Duodenal mucosa (tissue), 2 donors: ENCODE results near the gene MAP1B.

ENCODE experiments used
- H3K27ac ChIP-seq: one replicate; pipeline ENCODE4 v1.7.0; 2013; ENCODE audit warnings: low read depth, low read length
- H3K27me3 ChIP-seq, 2 donors: one replicate each; pipeline ENCODE4 v1.7.0; 2013; ENCODE audit warnings: low read length in 2 of 2, control low read depth in 1 of 2; ENCODE audit not compliant: insufficient read depth in 2 of 2, control insufficient read depth in 1 of 2
- H3K36me3 ChIP-seq, 2 donors: one replicate each; pipeline ENCODE4 v1.7.0; 2013; ENCODE audit warnings: low read length in 2 of 2, control low read depth in 1 of 2; ENCODE audit not compliant: insufficient read depth in 2 of 2, control insufficient read depth in 1 of 2
- H3K4me1 ChIP-seq, 2 donors: one replicate each; pipeline ENCODE4 v1.7.0; 2013; ENCODE audit warnings: low read length in 2 of 2, control low read depth in 1 of 2; ENCODE audit not compliant: insufficient read depth in 2 of 2, control insufficient read depth in 1 of 2
- H3K4me3 ChIP-seq, 2 donors: one replicate each; pipeline ENCODE4 v1.7.0; 2013; ENCODE audit warnings: low read length in 2 of 2, low read depth in 1 of 2
- H3K9ac ChIP-seq, 2 donors: one replicate each; pipeline ENCODE4 v1.7.0; 2013; ENCODE audit warnings: low read length in 2 of 2, low read depth in 1 of 2
- H3K9me3 ChIP-seq, 2 donors: one replicate each; pipeline ENCODE4 v1.7.0; 2013; ENCODE audit warnings: low read length in 2 of 2, control low read depth in 1 of 2; ENCODE audit not compliant: control insufficient read depth in 1 of 2

Gene MAP1B

DNA sequence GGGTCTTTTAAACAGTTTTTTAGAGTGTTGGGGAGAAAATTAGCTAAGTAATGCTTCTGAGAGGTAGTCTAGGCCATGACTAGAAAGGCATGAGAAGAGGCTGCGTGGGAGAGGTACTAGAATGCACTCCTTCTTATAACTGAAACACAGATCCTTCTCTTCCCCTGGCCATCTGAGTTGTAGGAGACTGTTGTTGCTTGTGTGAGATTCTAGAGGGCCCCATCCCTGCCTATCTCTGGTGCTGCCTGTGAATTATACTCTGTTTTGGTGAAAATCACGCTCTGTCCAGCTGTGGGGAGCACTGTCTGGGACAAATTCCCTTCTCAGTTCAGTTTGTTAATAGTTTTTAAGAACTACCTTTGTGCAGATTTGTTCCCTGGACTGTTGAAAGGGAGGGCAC, 37.5 kb downstream of the MAP1B start:
- no peak overlapping the region for H3K4me3 ChIP-seq
- H3K4me1 ChIP-seq, result no peaks in the 10 kb centered on the region
- no peaks in the 10 kb centered on the region for H3K9me3 ChIP-seq
- no peak overlapping the region for H3K9ac ChIP-seq
- H3K27me3 ChIP-seq, result no peaks in the 10 kb centered on the region
- no peaks in the 10 kb centered on the region for H3K36me3 ChIP-seq
- H3K27ac ChIP-seq, result no peak overlapping the region

DNA sequence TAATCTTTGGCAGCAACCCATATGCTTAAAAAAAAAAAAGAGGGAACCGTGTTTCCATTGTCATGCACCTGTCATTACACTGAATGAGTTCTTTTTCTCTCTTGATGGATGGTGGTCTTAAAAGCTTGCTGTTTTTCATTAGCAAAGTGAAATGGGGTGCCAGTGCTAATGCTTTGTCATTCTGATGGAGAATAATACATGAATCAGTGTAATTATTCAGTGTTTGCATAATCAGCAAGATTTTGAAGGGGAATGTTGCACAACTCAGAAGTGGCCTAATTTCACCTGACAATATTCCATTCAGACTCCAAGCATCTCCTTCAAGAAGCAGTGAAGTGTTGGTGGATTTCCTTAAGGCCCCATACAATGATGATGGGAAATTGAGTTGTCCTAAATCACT, 38.1 kb downstream of the MAP1B start:
- Histone ChIP-seq H3K27ac (no peak overlapping the region), H3K9me3 (no peaks in the 10 kb centered on the region), H3K36me3 (no peaks in the 10 kb centered on the region), H3K27me3 (no peaks in the 10 kb centered on the region), H3K4me3 (no peak overlapping the region), H3K4me1 (no peaks in the 10 kb centered on the region), H3K9ac (no peak overlapping the region)

DNA sequence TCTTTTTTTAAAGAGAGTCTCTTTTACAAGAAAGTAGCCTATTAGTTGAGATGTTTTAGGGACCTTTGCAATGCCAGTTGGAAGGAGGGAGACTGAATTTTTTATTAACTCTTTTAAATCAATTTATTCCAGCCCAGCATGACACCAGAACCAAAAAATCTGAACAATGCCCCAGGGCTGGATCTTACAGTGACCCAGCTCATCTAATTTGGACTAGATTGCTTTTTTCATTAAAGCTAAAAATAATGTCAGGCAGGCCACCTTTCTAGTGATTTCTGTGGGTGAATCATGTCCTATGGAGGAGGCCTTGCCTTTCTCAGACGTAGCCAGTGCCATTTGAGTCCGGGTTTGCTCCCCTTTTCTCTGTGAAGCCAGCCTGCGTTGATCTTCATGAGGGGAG, 38.8 kb downstream of the MAP1B start:
- H3K36me3 ChIP-seq, result no peaks in the 10 kb centered on the region
- no peak overlapping the region for H3K9ac ChIP-seq
- H3K4me1 ChIP-seq, result no peaks in the 10 kb centered on the region
- H3K27ac ChIP-seq, result no peak overlapping the region
- no peaks in the 10 kb centered on the region for H3K27me3 ChIP-seq
- no peak overlapping the region for H3K4me3 ChIP-seq
- no peaks in the 10 kb centered on the region for H3K9me3 ChIP-seq

DNA sequence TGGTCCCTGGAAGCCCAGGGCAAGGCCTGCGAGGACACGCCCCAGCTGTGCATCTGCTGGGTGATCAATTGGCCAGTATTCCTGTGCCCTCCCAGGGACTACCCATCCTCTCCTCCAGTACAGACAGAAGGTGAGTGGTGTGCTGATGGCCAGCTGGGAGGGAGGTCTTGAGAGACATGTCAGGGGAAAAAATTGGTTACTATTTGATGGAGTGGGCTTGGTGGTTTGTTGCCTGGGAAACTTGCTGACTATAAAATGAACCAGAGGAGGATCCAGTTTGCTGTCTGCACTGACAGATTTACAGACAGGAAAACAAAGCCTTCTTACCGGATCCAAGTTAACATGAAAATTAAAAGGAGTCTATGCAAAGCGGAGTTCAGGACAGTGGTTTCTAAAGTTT, 40.3 kb downstream of the MAP1B start:
- Histone ChIP-seq H3K4me3 (no peak overlapping the region), H3K27ac (no peak overlapping the region), H3K9me3 (no peaks in the 10 kb centered on the region), H3K4me1 (no peaks in the 10 kb centered on the region), H3K27me3 (no peaks in the 10 kb centered on the region), H3K9ac (no peak overlapping the region), H3K36me3 (no peaks in the 10 kb centered on the region)

DNA sequence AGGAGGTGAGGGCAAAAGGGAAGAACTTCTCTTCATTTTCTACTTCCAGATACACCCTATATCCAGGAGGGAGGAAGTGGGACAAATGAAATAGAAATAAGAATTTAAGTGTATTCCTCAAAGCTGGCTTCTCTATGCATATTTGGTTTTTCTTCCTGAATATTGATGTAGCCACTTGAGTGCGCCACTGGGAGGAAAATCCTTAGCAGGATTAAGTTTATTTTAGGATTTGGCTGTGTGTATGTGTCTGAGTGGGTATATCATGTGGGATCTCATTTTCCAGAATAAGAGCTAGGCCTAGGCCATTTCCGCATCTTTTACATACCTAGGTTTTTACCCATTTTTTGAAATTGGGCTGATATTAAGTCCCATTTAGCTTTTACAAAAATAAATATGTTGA, 42.5 kb downstream of the MAP1B start:
- H3K9ac ChIP-seq, result no peak overlapping the region
- H3K36me3 ChIP-seq, result no peaks in the 10 kb centered on the region
- H3K27ac ChIP-seq, result no peak overlapping the region
- H3K4me3 ChIP-seq, result no peak overlapping the region
- H3K4me1 ChIP-seq, result no peaks in the 10 kb centered on the region
- H3K27me3 ChIP-seq, result no peaks in the 10 kb centered on the region
- H3K9me3 ChIP-seq, result no peaks in the 10 kb centered on the region

DNA sequence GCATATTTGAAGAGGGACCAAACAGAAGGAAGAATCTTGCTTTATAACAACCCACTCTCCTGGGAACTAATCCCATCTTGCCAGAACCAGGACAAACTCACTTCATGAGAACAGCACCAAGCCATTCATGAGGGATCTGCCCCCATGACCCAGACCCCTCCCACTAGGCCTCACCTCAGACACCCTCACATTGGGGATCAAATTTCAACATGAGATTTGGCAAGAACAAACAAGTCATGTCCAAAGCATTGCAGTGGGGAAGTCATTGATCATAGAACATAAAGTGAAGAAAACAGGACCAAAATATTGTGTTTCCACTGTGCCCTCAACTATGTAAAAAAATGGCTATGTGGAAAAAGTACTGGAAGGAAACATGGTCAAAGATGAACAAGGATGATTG, 43.9 kb downstream of the MAP1B start:
- Histone ChIP-seq H3K9me3 (no peaks in the 10 kb centered on the region), H3K9ac (no peak overlapping the region), H3K36me3 (no peaks in the 10 kb centered on the region), H3K4me1 (no peaks in the 10 kb centered on the region), H3K27me3 (no peaks in the 10 kb centered on the region), H3K4me3 (no peak overlapping the region), H3K27ac (no peak overlapping the region)

DNA sequence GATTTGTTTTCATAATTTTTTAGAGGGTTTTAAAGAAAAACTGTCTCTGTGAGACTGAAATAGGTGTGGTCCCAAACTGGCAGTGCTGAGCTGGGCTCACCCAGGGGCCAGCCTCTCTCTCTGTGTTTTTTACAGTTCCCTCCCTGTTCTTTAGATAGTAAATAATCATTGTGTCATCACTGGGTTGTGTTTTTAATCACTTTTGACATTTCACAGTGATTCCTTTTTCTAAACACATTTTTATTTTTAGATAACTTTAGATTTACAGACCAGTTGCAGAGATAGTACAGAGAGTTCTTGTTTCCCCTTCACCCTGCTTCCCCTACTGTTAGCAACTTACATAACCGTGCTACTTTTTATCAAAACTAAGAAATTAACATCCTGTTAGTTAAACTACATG, 44.4 kb downstream of the MAP1B start:
- Histone ChIP-seq H3K27me3 (no peaks in the 10 kb centered on the region), H3K9ac (no peak overlapping the region), H3K4me3 (no peak overlapping the region), H3K27ac (no peak overlapping the region), H3K4me1 (no peaks in the 10 kb centered on the region), H3K36me3 (no peaks in the 10 kb centered on the region), H3K9me3 (no peaks in the 10 kb centered on the region)

DNA sequence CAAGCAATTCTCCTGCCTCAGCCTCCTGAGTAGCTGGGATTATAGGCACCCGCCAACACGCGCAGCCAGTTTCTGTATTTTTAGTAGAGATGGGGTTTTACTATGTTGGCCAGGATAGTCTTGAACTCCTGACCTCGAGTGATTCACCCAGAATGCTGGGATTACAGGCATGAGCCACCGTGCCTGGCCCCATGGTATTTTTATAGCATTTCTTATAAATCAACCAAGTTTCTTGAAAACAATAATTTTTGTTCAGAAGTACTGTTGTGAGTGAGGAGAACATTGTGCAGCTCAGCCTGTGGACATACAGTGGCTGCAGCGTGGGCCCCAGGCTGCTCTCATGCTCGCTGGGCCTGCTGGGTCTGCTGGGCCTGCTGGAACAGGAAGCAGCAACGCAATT, 45.3 kb downstream of the MAP1B start:
- Histone ChIP-seq H3K27me3 (no peaks in the 10 kb centered on the region), H3K9me3 (no peaks in the 10 kb centered on the region), H3K36me3 (no peaks in the 10 kb centered on the region), H3K4me3 (no peak overlapping the region), H3K27ac (no peak overlapping the region), H3K9ac (no peak overlapping the region), H3K4me1 (no peaks in the 10 kb centered on the region)

DNA sequence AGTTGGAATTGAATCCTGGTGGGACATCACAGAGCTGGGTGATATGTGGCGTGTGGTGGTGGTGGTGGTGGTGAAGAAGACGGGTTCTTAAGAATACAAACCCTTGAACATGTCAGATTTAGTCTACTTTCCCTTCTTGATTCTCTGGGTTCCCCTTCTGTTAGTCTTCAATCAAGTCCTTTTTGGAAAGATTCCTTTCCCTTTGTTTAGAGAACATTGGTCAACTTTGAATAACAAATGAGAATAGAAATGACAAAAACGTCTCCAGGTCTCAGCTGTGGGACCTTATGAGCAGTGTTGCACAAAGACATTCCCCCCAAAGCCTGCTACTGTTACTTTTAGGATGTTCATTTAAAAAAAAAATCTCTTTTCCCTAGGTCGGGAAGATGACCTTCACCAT, 46.3 kb downstream of the MAP1B start:
- H3K4me3 ChIP-seq, result no peak overlapping the region
- no peaks in the 10 kb centered on the region for H3K36me3 ChIP-seq
- no peaks in the 10 kb centered on the region for H3K27me3 ChIP-seq
- no peaks in the 10 kb centered on the region for H3K9me3 ChIP-seq
- H3K27ac ChIP-seq, result no peak overlapping the region
- H3K9ac ChIP-seq, result no peak overlapping the region
- no peaks in the 10 kb centered on the region for H3K4me1 ChIP-seq

DNA sequence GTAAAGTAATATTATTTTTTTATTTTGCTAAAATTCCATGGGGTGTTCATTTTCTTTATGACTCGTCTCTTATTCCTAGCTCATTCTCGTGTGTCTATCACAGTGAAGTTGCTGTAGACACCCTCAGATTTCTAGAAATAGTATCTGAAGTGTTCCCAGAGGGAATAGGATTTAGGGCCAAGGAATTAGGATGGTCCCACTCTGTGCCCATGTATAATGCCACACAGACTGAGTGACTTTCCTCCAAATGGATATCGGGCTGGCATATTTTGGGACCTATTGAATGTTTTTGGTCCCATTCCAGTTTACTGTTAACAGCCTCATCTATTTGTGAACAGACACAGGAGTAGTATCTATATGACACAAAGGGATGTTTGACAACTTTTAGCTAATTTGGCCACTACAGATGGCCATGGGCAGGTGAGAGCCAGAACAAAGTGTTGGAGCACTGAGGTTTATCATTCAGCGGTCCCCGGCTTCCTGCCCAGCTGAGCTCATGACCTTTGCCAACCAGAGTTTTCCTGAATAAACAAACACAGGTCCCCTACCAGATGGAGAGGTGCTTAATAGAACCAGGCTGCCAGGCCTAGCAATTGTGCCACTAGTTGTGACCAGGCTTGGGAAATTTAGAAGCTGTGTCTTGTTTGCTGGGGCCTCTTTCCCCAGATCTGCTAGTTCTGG, 46.9 kb downstream of the MAP1B start:
- H3K27me3 ChIP-seq, result no peaks in the 10 kb centered on the region
- no peaks in the 10 kb centered on the region for H3K36me3 ChIP-seq
- no peaks in the 10 kb centered on the region for H3K9me3 ChIP-seq
- H3K4me3 ChIP-seq, result no peak overlapping the region
- no peaks in the 10 kb centered on the region for H3K4me1 ChIP-seq
- H3K27ac ChIP-seq, result no peak overlapping the region
- H3K9ac ChIP-seq, result no peak overlapping the region
